ENCODE data around the gene ANK3.
"Not testable (repeated sequence)": the region's sequence is repeated elsewhere in the genome, so short reads cannot be mapped to it uniquely, and the experiment has no call there.

The ANK3 gene

GRCh38 chr10:60041489-60042133, 348.1 kb downstream of the ANK3 start:
- DNase-seq = no peak

- no peak for DNase-seq
These were observed 349.5 kb downstream of the ANK3 start for GRCh38 chr10:60040014-60040662.

GRCh38 chr10:60035984-60036383, 353.7 kb downstream of the ANK3 start:
- DNase-seq = no peak

- DNase-seq = not testable (repeated sequence)
These were observed 354.3 kb downstream of the ANK3 start for GRCh38 chr10:60035375-60035774.

GRCh38 chr10:60032723-60033122, 357.0 kb downstream of the ANK3 start:
- DNase-seq = peak in 10 of 56 donors; percentile 10 to 64 (median 26)

- peak in 1 of 56 donors; percentile 10 for DNase-seq
These were observed 358.0 kb downstream of the ANK3 start for GRCh38 chr10:60031664-60032063.

GRCh38 chr10:60031183-60031582, 358.5 kb downstream of the ANK3 start:
- DNase-seq = no peak

GRCh38 chr10:60029475-60029874, 360.2 kb downstream of the ANK3 start:
- no peak for DNase-seq

GRCh38 chr10:60028081-60028480, 361.6 kb downstream of the ANK3 start:
- DNase-seq = no peak

- no peak for DNase-seq
These were observed 364.4 kb downstream of the ANK3 start for GRCh38 chr10:60025279-60025678.

- DNase-seq = peak in 1 of 56 donors; percentile 14
These were observed 365.2 kb downstream of the ANK3 start for GRCh38 chr10:60024506-60024905.

GRCh38 chr10:60023155-60023877, 366.4 kb downstream of the ANK3 start:
- DNase-seq = no peak

GRCh38 chr10:60021361-60021760, 368.3 kb downstream of the ANK3 start:
- peak in 17 of 56 donors; percentile 7 to 83 (median 25) for DNase-seq

GRCh38 chr10:60016794-60017193, 372.9 kb downstream of the ANK3 start:
- DNase-seq = no peak

- no peak for DNase-seq
These were observed 379.8 kb downstream of the ANK3 start for GRCh38 chr10:60009710-60010383.

GRCh38 chr10:60009276-60009675, 380.4 kb downstream of the ANK3 start:
- no peak for DNase-seq

- no peak for DNase-seq
These were observed 380.9 kb downstream of the ANK3 start for GRCh38 chr10:60008816-60009215.

GRCh38 chr10:60006062-60006461, 383.6 kb downstream of the ANK3 start:
- no peak for DNase-seq

GRCh38 chr10:60003651-60004523, 385.8 kb downstream of the ANK3 start:
- DNase-seq = no peak

- no peak for DNase-seq
These were observed 388.9 kb downstream of the ANK3 start for GRCh38 chr10:60000747-60001146.
